ENCODE data around the gene ATP5PD. TPM values are rescaled to one million over a fixed set of nuclear protein-coding genes. Genes with fewer than 3 reads are reported as not detected.
A peak's percentile ranks its signal among the peaks of the same experiment; 100 is the strongest.
"Not testable (repeated sequence)": the region's sequence is repeated elsewhere in the genome, so short reads cannot be mapped to it uniquely, and the experiment has no call there.

ATP5PD gene
- total RNA-seq, 4 donors from 2014 or later, result 167 to 312 (median 272) TPM

GRCh38 chr17:75044716-75045115, 2.1 kb downstream of the ATP5PD start:
- peaks cover 26% of the 10 kb centered on the region for H3K36me3 ChIP-seq
- H3K27me3 ChIP-seq, result no peaks in the 10 kb centered on the region
- TF ChIP-seq POLR2AphosphoS5 (IDR thresholded peaks at IDR 0.05), result no peak
- TF ChIP-seq POLR2A (IDR thresholded peaks at IDR 0.05), result no peak
- no peak for TF ChIP-seq CTCF (IDR thresholded peaks at IDR 0.05)
- no peak for TF ChIP-seq EP300 (IDR thresholded peaks at IDR 0.05)
- no peak overlapping the region for H3K27ac ChIP-seq
- H3K4me1 ChIP-seq, result peaks cover 32% of the 10 kb centered on the region
- no peak overlapping the region for H3K4me3 ChIP-seq
- DNase-seq (ENCODE audit: low spot score in 2 of 2), result no peak
- H3K9me3 ChIP-seq, result no peaks in the 10 kb centered on the region
- 77% methylated on average over 7 of the region's 7 CpGs for WGBS

- not testable (repeated sequence) for DNase-seq (ENCODE audit: low spot score in 2 of 2); H3K9me3 ChIP-seq; H3K27me3 ChIP-seq; H3K27ac ChIP-seq; H3K4me3 ChIP-seq
- Histone ChIP-seq H3K36me3 (peaks cover 35% of the 10 kb centered on the region), H3K4me1 (peaks cover 26% of the 10 kb centered on the region)
- WGBS, result 70% methylated on average over 5 of the region's 5 CpGs
These were observed 3.0 kb downstream of the ATP5PD start for GRCh38 chr17:75043789-75044188.

GRCh38 chr17:75041656-75042280, 5.0 kb downstream of the ATP5PD start:
- Histone ChIP-seq H3K27me3 (no peaks in the 10 kb centered on the region), H3K4me1 (peaks cover 14% of the 10 kb centered on the region), H3K9me3 (no peaks in the 10 kb centered on the region), H3K27ac (no peak overlapping the region), H3K4me3 (no peak overlapping the region), H3K36me3 (peaks cover 46% of the 10 kb centered on the region)
- no peak for TF ChIP-seq EP300 (IDR thresholded peaks at IDR 0.05)
- TF ChIP-seq POLR2AphosphoS5 (IDR thresholded peaks at IDR 0.05), result no peak
- no peak for TF ChIP-seq POLR2A (IDR thresholded peaks at IDR 0.05)
- no peak for TF ChIP-seq CTCF (IDR thresholded peaks at IDR 0.05)
- WGBS, result 87% methylated on average over 11 of the region's 12 CpGs
- DNase-seq (ENCODE audit: low spot score in 2 of 2), result no peak

- DNase-seq (ENCODE audit: low spot score in 2 of 2), result no peak
- Histone ChIP-seq H3K27me3 (no peaks in the 10 kb centered on the region), H3K27ac (no peak overlapping the region), H3K4me1 (peaks cover 22% of the 10 kb centered on the region), H3K36me3 (peaks cover 46% of the 10 kb centered on the region), H3K9me3 (no peaks in the 10 kb centered on the region), H3K4me3 (no peak overlapping the region)
- TF ChIP-seq POLR2A (IDR thresholded peaks at IDR 0.05) (no peak), POLR2AphosphoS5 (IDR thresholded peaks at IDR 0.05) (no peak), CTCF (IDR thresholded peaks at IDR 0.05) (no peak), EP300 (IDR thresholded peaks at IDR 0.05) (no peak)
- 85% methylated on average over 5 of the region's 5 CpGs for WGBS
These were observed 7.5 kb downstream of the ATP5PD start for GRCh38 chr17:75039238-75039637.

GRCh38 chr17:75036643-75037268, 10.0 kb downstream of the ATP5PD start:
- peak; percentile 94 for DNase-seq (ENCODE audit: low spot score in 2 of 2)
- peaks cover 41% of the 10 kb centered on the region for H3K36me3 ChIP-seq
- TF ChIP-seq POLR2AphosphoS5 (IDR thresholded peaks at IDR 0.05) (no peak), POLR2A (IDR thresholded peaks at IDR 0.05) (no peak), EP300 (IDR thresholded peaks at IDR 0.05) (no peak), CTCF (IDR thresholded peaks at IDR 0.05) (no peak)
- peaks cover 46% of the 10 kb centered on the region for H3K4me1 ChIP-seq
- peak overlapping the region; percentile 85 for H3K27ac ChIP-seq
- WGBS, result 46% methylated on average over 27 of the region's 27 CpGs
- no peaks in the 10 kb centered on the region for H3K27me3 ChIP-seq
- no peaks in the 10 kb centered on the region for H3K9me3 ChIP-seq
- H3K4me3 ChIP-seq, result peak overlapping the region; percentile 15
